Karpas-422 (cell line): ENCODE results near the gene ADAM20. TPM values are rescaled to one million over a fixed set of nuclear protein-coding genes. Genes with fewer than 3 reads are reported as not detected.

ENCODE experiments used
- DNase-seq: peaks from one replicate; pipeline ENCODE4 v3.0.0-alpha.2; 2015
- H2AFZ ChIP-seq: fragments of 200-600 bp; sonication (generic); 2 replicates; pipeline ENCODE4 v1.6.1; 2014; ENCODE audit warnings: antibody characterized with exemption, low read length, mixed read lengths
- H3K27ac ChIP-seq: fragments of 200-600 bp; sonication (generic); 2 replicates; pipeline ENCODE4 v1.5.1; 2014; ENCODE audit warnings: mild to moderate bottlenecking, low read length, moderate library complexity
- H3K27me3 ChIP-seq: fragments of 200-600 bp; sonication (generic); 2 replicates; pipeline ENCODE4 v1.6.1; 2014; ENCODE audit warnings: low read length, mixed read lengths
- H3K36me3 ChIP-seq: fragments of 200-600 bp; sonication (generic); 2 replicates; pipeline ENCODE4 v1.6.1; 2014; ENCODE audit warnings: low read length, mixed read lengths; ENCODE audit not compliant: insufficient read depth
- H3K4me1 ChIP-seq: fragments of 200-600 bp; sonication (generic); 2 replicates; pipeline ENCODE4 v1.6.1; 2014; ENCODE audit warnings: mild to moderate bottlenecking, low read length, mixed read lengths
- H3K4me2 ChIP-seq: fragments of 200-600 bp; sonication (generic); 2 replicates; pipeline ENCODE4 v1.6.1; 2014; ENCODE audit warnings: low read length, low read depth, mild to moderate bottlenecking; ENCODE audit not compliant: poor library complexity, severe bottlenecking
- H3K4me3 ChIP-seq: fragments of 200-600 bp; sonication (generic); 2 replicates; pipeline ENCODE4 v1.5.1; 2014; ENCODE audit warnings: mild to moderate bottlenecking, antibody characterized with exemption, low read length, mixed read lengths
- H3K79me2 ChIP-seq: fragments of 200-600 bp; sonication (generic); 2 replicates; pipeline ENCODE4 v1.6.1; 2014; ENCODE audit warnings: mild to moderate bottlenecking, low read length, mixed read lengths
- H3K9ac ChIP-seq: fragments of 200-600 bp; sonication (generic); 2 replicates; pipeline ENCODE4 v1.6.0; 2014; ENCODE audit warnings: low read length
- H3K9me2 ChIP-seq: fragments of 200-600 bp; sonication (generic), shearing (Covaris generic); replicated peaks from 2 replicates; pipeline ENCODE4 v1.6.0; 2014; ENCODE audit warnings: mild to moderate bottlenecking, low read length, moderate library complexity; ENCODE audit not compliant: insufficient read depth
- H3K9me3 ChIP-seq: fragments of 300-700, 200-600 bp; sonication (generic); 2 replicates; pipeline ENCODE4 v1.6.1; 2014; ENCODE audit warnings: low read length, mixed read lengths
- H4K20me1 ChIP-seq: fragments of 200-600 bp; sonication (generic); 2 replicates; pipeline ENCODE4 v1.6.1; 2014; ENCODE audit warnings: mild to moderate bottlenecking, antibody characterized with exemption, low read length, low read depth; ENCODE audit not compliant: insufficient read depth
- total RNA-seq: library from RNA; depleted of rRNA; stranded (reverse); fragments of >200 nt; shearing (Covaris generic); gene quantifications from 2 replicates; pipeline ENCODE4 v1.2.3, GENCODE V29; 2014; ENCODE audit warnings: low replicate concordance; rRNA removed

The ADAM20 gene
- total RNA-seq, result 1.6 and 2.7 TPM in 2 replicates

- H2AFZ ChIP-seq, result no peak within 1 kb of the TSS
- no peaks in the 10 kb centered on the region for H3K27me3 ChIP-seq
- H3K27ac ChIP-seq, result no peak within 1 kb of the TSS
- H3K4me2 ChIP-seq, result no peak within 1 kb of the TSS
- H3K36me3 ChIP-seq, result no peaks in the 10 kb centered on the region
- H3K4me3 ChIP-seq, result no peak within 1 kb of the TSS
- H3K79me2 ChIP-seq, result no peaks in the 10 kb centered on the region
- no peak for DNase-seq
- H4K20me1 ChIP-seq, result no peaks in the 10 kb centered on the region
- H3K9ac ChIP-seq, result no peak within 1 kb of the TSS
- no peaks in the 10 kb centered on the region for H3K4me1 ChIP-seq
- H3K9me2 ChIP-seq, result no peaks in the 10 kb centered on the region
- no peaks in the 10 kb centered on the region for H3K9me3 ChIP-seq
Measured at GRCh38 chr14:70534904-70535303, at the start of gene ADAM20. Gene ADAM20, minus strand, starts transcription at chr14:70535004. Its CDS starts 10,247 bp downstream, at chr14:70524757.

GRCh38 chr14:70576891-70577290, 42.1 kb upstream of the ADAM20 start:
- Histone ChIP-seq H3K4me3 (no peak overlapping the region), H3K36me3 (peaks cover 41% of the 10 kb centered on the region), H4K20me1 (no peaks in the 10 kb centered on the region), H3K4me1 (no peaks in the 10 kb centered on the region), H3K27ac (no peak overlapping the region), H3K9ac (no peak overlapping the region), H2AFZ (no peak overlapping the region), H3K9me3 (peaks cover 5% of the 10 kb centered on the region; the same call in 1 of the 2 replicates), H3K9me2 (no peaks in the 10 kb centered on the region), H3K79me2 (peaks cover 23% of the 10 kb centered on the region), H3K27me3 (no peaks in the 10 kb centered on the region), H3K4me2 (no peak overlapping the region)
- no peak for DNase-seq

- Histone ChIP-seq H4K20me1 (no peaks in the 10 kb centered on the region), H3K27me3 (no peaks in the 10 kb centered on the region), H3K79me2 (peaks cover 52% of the 10 kb centered on the region), H3K9ac (no peak overlapping the region), H3K4me2 (no peak overlapping the region), H3K4me1 (no peaks in the 10 kb centered on the region), H3K27ac (no peak overlapping the region), H2AFZ (no peak overlapping the region), H3K36me3 (peaks cover 18% of the 10 kb centered on the region; the same call in 1 of the 2 replicates), H3K4me3 (no peak overlapping the region), H3K9me3 (peaks cover 5% of the 10 kb centered on the region; the same call in 1 of the 2 replicates), H3K9me2 (no peaks in the 10 kb centered on the region)
- DNase-seq, result no peak
Measured at GRCh38 chr14:70573050-70573449, 38.2 kb upstream of the ADAM20 start.

GRCh38 chr14:70571139-70571538, 36.3 kb upstream of the ADAM20 start:
- Histone ChIP-seq H3K9me2 (no peaks in the 10 kb centered on the region), H3K9me3 (peaks cover 8% of the 10 kb centered on the region), H3K36me3 (peaks cover 32% of the 10 kb centered on the region), H3K9ac (no peak overlapping the region), H3K27me3 (no peaks in the 10 kb centered on the region), H4K20me1 (no peaks in the 10 kb centered on the region), H2AFZ (no peak overlapping the region), H3K4me1 (no peaks in the 10 kb centered on the region), H3K27ac (no peak overlapping the region), H3K79me2 (peaks cover 55% of the 10 kb centered on the region), H3K4me2 (no peak overlapping the region), H3K4me3 (no peak overlapping the region)
- DNase-seq, result no peak

GRCh38 chr14:70567791-70568190, 33.0 kb upstream of the ADAM20 start:
- Histone ChIP-seq H3K27ac (no peak overlapping the region), H3K36me3 (peaks cover 45% of the 10 kb centered on the region), H3K9me2 (no peaks in the 10 kb centered on the region), H3K9me3 (peaks cover 8% of the 10 kb centered on the region), H3K4me2 (no peak overlapping the region), H2AFZ (no peak overlapping the region), H3K79me2 (peaks cover 46% of the 10 kb centered on the region), H3K27me3 (no peaks in the 10 kb centered on the region), H4K20me1 (no peaks in the 10 kb centered on the region), H3K4me3 (no peak overlapping the region), H3K4me1 (no peaks in the 10 kb centered on the region), H3K9ac (no peak overlapping the region)
- DNase-seq, result peak; percentile 84

- Histone ChIP-seq H3K9me2 (no peaks in the 10 kb centered on the region), H3K27me3 (no peaks in the 10 kb centered on the region), H3K9ac (no peak overlapping the region), H3K27ac (no peak overlapping the region), H3K4me1 (no peaks in the 10 kb centered on the region), H3K9me3 (peaks cover 14% of the 10 kb centered on the region), H2AFZ (no peak overlapping the region), H3K4me3 (no peak overlapping the region), H4K20me1 (no peaks in the 10 kb centered on the region), H3K36me3 (peaks cover 55% of the 10 kb centered on the region), H3K79me2 (peaks cover 12% of the 10 kb centered on the region; the same call in 1 of the 2 replicates), H3K4me2 (no peak overlapping the region)
- no peak for DNase-seq
Measured at GRCh38 chr14:70563869-70564268, 29.1 kb upstream of the ADAM20 start.

- Histone ChIP-seq H3K36me3 (peaks cover 55% of the 10 kb centered on the region), H3K4me1 (no peaks in the 10 kb centered on the region), H3K9ac (no peak overlapping the region), H3K4me3 (no peak overlapping the region), H2AFZ (no peak overlapping the region), H3K9me2 (no peaks in the 10 kb centered on the region), H3K79me2 (peaks cover 8% of the 10 kb centered on the region; the same call in 1 of the 2 replicates), H3K9me3 (peaks cover 14% of the 10 kb centered on the region), H3K27me3 (no peaks in the 10 kb centered on the region), H3K27ac (no peak overlapping the region), H4K20me1 (no peaks in the 10 kb centered on the region), H3K4me2 (no peak overlapping the region)
- DNase-seq, result no peak
Measured at GRCh38 chr14:70563417-70563816, 28.6 kb upstream of the ADAM20 start.

GRCh38 chr14:70558356-70558755, 23.6 kb upstream of the ADAM20 start:
- no peak overlapping the region for H3K4me3 ChIP-seq
- no peak overlapping the region for H3K27ac ChIP-seq
- H3K9ac ChIP-seq, result no peak overlapping the region
- no peaks in the 10 kb centered on the region for H3K9me2 ChIP-seq
- H3K9me3 ChIP-seq, result peaks cover 9% of the 10 kb centered on the region
- no peak overlapping the region for H2AFZ ChIP-seq
- H3K27me3 ChIP-seq, result no peaks in the 10 kb centered on the region
- H3K4me1 ChIP-seq, result no peaks in the 10 kb centered on the region
- H3K36me3 ChIP-seq, result peaks cover 15% of the 10 kb centered on the region
- H4K20me1 ChIP-seq, result no peaks in the 10 kb centered on the region
- no peak overlapping the region for H3K4me2 ChIP-seq
- no peaks in the 10 kb centered on the region for H3K79me2 ChIP-seq
- no peak for DNase-seq
